Stimulated activated CD8-positive, alpha-beta memory T cell treated with anti-CD3 and anti-CD28 coated beads, Interleukin-15, amount 100 ng/mL, for 24 hours (primary cell): Measurements from ENCODE around the gene NR1H3.

Experiments
- DNase-seq: peaks from one replicate; pipeline ENCODE4 v3.0.0-alpha.2; 2020; ENCODE audit warnings: low read depth

The NR1H3 gene

DNA sequence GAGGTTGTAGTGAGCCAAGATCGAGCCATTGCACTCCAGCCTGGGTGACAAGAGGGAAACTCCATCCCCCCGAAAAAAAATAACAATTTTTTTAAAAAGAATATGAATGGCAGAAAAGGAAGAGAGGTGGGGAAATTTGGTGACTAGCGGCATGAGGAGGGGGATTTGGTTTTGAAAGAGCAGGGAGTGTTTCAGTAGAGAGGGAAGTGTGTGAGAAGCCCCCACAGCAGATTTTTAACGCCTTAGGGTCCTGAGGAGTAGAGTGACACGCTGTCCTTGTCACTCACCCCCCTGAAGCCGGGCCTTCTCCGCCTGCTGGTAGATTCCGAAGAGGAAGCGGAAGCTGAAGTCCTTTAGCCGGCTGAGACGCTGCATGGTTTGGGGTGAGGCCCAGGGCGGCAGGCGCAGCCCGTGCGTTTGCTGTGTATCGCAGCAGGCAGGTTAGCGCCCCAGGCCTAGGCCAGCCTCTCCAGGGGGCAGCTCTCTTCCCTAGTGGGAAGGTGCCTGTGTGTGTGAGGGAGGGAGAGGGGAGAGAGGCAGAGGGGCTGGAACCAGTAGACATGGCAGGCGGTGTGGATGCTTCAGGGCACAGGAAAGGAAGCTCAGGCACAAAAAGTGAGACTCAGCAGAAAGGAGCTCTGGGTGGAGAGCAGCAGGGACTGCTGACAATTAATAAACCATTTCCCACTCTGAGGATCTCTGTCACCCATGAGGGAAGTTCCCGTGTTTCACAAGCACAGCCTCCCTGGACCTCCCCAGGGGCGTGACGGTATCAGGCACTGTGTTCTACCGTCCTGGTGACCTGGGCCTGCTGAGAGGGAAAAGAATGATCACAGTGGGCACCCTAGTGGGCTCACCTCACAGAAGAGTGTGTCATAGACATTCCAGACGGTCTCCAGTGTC is 13.1 kb upstream of the NR1H3 start:
- DNase-seq, result no peak

DNA sequence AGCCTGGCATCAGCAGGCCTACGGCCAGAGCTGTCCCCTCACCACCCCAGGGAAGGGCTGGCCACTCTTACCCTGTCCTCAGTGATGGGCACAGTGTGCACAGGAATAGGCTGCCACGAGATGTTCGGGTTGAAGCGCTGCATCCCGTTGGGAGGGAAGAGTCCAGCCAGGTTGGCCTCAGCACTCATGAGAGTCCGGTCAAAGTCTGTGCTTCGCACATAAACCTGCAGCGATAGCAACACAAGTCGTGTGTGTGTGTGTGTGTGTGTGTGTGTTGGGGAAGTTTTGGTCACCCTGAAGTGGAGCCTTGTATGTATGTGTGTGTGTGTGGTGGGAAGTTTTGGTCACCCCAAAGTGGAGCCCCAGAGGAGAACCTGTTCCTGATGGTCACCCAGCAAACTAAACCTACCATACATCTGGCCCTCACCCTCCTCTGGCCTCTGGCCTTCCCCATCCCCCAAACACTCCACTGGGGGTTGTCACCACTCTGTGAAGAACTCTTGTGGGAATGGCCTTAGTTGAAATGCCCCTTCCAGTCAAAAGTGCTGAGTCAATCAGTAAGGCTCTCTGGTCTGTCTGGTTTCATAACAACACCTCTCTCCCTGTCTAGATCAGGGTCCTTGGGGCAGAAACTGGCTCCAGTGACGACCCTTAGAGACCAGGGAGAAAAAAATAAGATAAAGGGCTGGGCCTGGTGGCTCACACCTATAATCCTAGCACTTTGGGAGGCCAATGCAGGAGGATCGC is 12.0 kb upstream of the NR1H3 start:
- DNase-seq, result no peak

DNA sequence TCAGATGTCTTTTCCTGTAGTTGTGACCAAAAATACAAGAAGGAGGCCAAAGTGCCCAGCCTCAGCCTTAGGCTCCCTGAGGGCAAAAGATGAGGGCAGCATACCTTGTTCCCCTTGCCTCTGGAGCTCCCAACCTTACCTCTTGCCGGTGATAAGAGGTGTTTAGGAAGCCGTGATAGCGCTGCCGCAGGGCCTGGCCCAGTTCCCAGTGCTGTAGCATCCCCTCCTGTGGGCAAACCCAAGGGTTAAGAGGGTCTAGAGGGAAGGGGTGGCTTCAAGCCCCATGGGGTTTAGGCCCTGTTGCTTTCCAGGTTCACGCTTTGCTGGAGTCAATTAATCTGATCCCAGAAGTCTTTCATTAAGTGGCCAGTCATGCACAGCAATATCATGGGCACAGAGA is 10.3 kb upstream of the NR1H3 start:
- DNase-seq, result no peak

GRCh38 chr11:47248304-47248663 is 9.5 kb upstream of the NR1H3 start:
- no peak for DNase-seq

- DNase-seq, result peak; percentile 60
These were observed 9.0 kb upstream of the NR1H3 start, which contains the start of gene ACP2 for GRCh38 chr11:47248664-47249377. TSS of gene ACP2 (minus strand) at chr11:47248814. CDS start at chr11:47248789, 25 bp downstream.

GRCh38 chr11:47249378-47249715 is 8.4 kb upstream of the NR1H3 start:
- DNase-seq, result no peak

DNA sequence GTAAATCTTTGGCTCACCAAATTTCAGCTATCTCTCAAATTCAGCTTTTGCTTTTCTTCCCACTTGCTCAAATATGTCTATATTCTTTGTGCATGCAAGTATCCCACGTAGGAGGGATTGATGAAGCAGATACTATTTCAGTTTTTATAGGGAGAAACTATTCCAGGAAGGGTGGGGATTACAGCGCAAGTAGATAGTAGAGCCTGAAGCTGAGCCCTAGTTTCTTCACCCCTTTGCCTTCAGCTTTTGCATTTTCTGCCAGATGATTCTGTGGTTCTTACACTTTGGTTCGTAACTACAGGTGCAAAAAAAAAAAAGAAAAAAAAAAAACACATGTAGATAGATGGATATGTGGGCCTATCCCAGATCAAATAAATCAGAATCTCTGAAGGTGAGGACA is 6.0 kb upstream of the NR1H3 start:
- DNase-seq, result no peak

DNA sequence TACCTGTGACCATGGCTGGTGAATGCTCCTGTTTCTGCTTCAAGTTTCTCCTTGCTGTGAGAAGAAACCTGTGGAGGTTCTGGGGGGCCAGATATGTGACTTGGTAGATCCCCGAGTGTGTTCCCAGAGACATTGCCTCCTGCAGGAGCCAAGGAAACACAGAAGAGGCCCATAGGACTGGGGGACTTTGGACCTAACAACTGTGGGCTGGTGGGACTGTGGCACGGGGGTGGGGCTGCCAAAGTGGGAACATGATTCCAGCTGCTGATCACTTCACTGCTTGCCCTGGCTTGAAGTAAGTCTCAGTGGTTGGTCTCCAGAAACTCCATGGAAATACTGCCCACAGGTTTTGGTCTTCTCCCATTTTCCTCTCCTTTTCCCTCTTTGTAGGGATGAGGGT is 4.1 kb upstream of the NR1H3 start:
- DNase-seq, result no peak

- DNase-seq, result no peak
These were observed 3.4 kb upstream of the NR1H3 start for GRCh38 chr11:47254386-47254785.

DNA sequence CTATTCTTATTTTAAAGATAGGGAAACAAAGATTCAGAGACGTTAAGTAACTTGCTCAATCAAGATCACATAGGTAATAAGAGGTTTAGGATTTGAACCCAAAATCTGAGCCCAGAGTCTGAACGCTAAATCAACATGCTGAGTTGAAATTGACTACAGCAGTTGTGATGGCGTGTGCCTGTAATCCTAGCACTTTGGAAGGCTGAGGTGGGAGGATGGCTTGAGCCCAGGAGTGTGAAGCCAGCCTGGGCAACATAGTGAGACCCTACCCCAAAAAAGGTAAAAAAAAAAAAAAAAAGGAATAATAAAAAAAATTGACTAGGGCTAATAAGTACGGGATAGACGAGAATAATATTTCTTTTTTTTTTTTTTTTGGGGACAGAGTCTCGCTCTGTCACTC is 1.4 kb upstream of the NR1H3 start:
- DNase-seq, result no peak

- DNase-seq, result no peak
These were observed 649 bp upstream of the NR1H3 start for GRCh38 chr11:47257177-47257516.

DNA sequence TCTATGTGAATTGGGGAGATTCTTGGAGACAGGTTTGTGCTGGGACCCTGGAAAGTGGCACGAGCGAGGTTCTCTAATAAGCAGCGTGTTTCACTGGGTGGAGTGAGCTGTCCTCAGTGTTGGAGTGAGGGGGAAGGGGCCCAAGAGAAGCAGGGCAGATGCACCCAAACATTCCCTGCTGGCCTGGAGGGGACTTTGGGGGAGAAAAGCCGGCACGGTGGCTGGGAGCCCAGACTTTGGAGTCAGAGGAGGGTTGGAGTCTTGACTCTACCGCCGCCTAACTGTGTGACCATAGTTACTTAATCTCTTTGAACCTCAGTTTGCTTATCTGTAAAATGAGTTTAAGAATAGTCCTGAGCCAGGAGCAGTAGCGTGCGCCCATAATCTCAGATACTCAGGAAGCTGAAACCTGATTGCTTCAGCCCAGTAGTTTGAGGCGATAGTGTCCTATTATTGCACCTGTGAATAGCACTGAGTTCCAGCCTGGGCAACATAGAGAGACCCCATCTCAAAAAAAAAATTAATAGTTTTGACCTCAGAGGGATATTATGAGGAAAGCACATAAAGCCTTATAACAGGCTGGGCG is 614 bp downstream of the NR1H3 start:
- DNase-seq, result no peak

DNA sequence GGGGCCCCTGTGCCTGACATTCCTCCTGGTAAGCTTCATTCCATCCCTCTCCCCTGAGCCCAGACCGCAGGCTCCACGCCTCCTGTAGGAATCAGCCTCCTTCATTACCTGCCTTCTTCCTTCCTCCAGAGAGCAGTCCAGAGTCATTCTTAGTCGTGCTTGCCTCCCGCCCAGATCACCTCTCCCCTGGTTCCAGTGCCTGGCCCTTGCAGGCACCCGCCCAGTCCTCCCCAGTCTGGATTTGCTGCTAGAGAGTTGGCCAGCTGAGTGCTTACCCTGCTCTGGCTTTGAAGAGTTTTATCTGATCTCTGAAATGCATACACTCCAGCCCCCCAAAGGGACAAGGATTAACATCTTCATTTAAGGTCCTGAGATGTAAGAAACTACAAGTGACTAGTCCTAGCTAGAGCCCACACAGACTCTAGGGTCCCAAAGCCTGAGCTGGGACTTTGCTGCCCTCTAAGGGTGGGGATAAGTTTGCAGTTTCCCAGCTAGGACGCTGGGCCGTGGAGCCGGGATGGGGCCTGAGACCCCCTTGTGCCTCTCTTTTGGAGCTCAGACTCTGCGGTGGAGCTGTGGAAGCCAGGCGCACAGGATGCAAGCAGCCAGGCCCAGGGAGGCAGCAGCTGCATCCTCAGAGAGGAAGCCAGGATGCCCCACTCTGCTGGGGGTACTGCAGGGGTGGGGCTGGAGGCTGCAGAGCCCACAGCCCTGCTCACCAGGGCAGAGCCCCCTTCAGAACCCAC is 1.6 kb downstream of the NR1H3 start:
- no peak for DNase-seq

GRCh38 chr11:47260366-47260765 is 2.6 kb downstream of the NR1H3 start:
- DNase-seq, result no peak

- DNase-seq, result no peak
These were observed 3.5 kb downstream of the NR1H3 start for GRCh38 chr11:47261291-47261800.

DNA sequence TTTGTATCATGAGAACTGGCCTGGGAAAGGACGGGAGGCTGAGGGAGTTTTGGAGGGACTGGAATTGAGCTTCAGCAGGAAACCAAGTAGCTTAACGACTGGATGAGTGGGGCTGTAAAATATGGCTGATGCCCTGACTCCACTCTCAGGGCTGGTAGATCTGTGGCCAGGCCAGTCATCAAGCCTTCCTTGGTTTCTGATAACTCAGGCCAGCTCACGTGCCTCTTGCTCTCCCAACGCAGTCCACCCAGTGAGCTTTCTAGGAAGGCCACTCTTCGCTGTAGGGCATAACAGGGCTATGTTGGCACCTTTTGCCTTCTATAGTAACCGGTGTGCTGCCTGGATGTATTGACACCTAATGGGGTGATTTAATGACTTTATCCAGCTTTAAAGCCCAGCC is 6.3 kb downstream of the NR1H3 start:
- DNase-seq, result no peak

GRCh38 chr11:47264521-47264920 is 6.7 kb downstream of the NR1H3 start:
- no peak for DNase-seq

DNA sequence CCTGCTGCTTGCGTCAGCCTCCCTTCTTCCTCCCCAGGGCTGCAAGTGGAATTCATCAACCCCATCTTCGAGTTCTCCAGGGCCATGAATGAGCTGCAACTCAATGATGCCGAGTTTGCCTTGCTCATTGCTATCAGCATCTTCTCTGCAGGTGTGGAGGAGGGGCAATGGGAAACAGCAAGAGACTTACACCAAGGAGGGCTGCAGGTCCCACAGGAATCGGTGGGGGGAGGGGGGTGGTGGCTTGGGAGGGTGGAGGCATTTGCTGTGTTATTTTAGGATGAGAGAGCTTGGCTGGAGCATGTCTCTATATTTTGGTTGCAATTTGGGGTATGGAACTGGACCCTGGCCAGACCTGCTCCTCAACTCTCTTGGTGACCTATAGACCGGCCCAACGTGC is 10.1 kb downstream of the NR1H3 start:
- no peak for DNase-seq

DNA sequence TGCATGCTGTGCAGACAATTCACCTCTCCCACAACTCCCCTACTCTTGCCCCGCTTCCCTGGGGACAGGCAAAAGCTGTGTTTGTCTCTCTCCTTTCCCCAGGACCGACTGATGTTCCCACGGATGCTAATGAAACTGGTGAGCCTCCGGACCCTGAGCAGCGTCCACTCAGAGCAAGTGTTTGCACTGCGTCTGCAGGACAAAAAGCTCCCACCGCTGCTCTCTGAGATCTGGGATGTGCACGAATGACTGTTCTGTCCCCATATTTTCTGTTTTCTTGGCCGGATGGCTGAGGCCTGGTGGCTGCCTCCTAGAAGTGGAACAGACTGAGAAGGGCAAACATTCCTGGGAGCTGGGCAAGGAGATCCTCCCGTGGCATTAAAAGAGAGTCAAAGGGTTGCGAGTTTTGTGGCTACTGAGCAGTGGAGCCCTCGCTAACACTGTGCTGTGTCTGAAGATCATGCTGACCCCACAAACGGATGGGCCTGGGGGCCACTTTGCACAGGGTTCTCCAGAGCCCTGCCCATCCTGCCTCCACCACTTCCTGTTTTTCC is 10.7 kb downstream of the NR1H3 start:
- DNase-seq, result no peak

DNA sequence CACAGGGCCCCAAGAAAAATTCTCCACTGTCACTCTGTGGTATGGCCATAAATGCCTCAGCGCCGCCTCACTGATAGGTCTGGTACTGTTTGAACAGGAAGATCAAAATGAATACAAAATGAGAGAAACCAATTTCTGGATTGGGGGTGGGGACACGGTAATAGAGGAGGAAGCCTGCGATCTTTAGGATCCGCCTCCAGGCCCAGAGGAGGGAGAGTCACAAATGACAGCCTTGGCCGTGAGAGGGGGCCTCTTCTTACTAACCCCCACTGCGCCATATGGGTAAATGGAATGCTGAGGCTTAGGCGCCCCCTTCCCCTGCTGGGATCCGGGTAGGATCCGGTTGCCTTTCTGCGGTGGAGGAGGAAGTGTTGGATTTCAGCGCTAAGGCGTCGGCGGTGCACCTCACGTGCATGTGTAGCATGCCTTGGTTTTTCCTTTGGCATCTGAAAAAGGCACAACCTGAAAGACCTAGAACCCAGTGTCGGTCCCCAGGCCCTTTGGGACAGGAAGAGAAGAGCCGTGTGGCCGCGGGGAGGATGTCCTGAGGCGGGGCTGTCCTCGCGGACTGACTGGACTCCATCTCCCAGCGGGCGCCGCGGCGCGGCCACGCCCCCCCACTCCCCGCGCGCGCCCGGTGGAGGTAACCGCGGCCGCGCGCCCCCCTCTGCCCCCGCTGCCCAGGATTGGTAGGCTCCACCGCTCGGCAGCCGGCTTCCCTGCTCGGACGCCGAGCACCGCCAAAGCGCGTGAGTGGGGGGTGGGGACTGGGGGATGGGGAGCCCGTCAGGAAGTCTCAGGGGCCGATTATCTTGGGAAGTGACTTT is 11.4 kb downstream of the NR1H3 start:
- DNase-seq, result peak; percentile 78
